Fibroblast of peridontal ligament (primary cell): ENCODE data around the gene SLC37A4.
"Not testable (repeated sequence)": the region's sequence is repeated elsewhere in the genome, so short reads cannot be mapped to it uniquely, and the experiment has no call there.

Experiments
- DNase-seq: peaks from one replicate; pipeline ENCODE4 v3.0.0-alpha.2; 2010; ENCODE audit errors: extremely low read depth

SLC37A4 gene

GRCh38 chr11:119041821-119042514 is 11.3 kb upstream of the SLC37A4 start:
- no peak for DNase-seq

GRCh38 chr11:119039471-119039870 is 8.8 kb upstream of the SLC37A4 start:
- not testable (repeated sequence) for DNase-seq

DNA sequence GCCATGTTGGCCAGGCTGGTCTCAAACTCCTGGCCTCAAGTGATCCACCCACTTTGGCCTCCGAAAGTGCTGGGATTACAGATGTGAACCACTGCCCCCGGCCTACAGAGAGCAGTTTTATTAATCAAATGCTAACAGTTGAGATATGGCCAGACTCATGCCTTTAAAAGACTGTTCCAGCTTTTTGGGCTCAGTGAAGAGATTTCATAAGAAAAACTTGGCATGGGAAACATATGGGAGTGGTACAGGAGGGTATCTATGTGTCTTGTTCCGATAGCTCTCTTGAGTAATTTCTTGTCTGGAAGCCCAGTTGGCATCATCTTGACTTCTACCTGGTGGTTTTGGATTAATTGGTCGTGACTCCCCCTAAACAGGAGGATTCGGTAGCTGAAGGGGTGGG is 8.2 kb upstream of the SLC37A4 start:
- DNase-seq: no peak

GRCh38 chr11:119034813-119035212 is 4.1 kb upstream of the SLC37A4 start:
- no peak for DNase-seq

- DNase-seq: not testable (repeated sequence)
Measured at GRCh38 chr11:119033421-119033820, 2.7 kb upstream of the SLC37A4 start.

DNA sequence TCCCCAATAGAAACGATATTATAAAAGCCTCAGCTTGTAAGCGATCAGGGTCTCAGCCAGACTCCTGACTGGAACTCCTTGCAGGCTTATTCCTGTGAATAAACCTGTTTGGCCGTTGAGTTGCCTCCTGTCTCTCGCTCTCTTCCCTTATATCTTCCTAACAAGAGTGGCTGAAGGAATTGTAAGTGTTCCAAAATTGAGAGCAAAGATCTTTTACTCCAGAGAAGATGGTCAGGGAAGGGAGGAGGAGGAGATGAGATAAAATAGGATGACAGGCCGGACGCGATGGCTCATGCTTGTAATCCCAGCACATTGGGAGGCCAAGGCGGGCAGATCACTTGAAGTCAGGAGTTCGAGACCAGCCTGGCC is 1.2 kb upstream of the SLC37A4 start:
- DNase-seq: no peak

DNA sequence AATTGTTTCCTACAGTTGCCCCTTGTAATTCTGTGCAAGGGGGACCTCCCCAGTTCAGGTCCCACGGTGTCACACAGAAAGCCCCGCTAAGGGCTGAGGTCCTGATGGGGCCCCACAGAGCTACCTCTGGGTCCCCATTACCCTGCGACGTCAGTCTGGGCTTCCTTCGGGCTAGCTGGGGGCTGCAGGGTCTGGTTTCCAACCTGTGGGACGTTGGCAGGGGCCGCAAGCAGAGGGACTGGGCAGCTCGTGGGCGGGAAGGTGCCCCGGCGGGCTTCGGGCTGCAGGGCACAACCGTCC is 698 bp downstream of the SLC37A4 start:
- DNase-seq: no peak

DNA sequence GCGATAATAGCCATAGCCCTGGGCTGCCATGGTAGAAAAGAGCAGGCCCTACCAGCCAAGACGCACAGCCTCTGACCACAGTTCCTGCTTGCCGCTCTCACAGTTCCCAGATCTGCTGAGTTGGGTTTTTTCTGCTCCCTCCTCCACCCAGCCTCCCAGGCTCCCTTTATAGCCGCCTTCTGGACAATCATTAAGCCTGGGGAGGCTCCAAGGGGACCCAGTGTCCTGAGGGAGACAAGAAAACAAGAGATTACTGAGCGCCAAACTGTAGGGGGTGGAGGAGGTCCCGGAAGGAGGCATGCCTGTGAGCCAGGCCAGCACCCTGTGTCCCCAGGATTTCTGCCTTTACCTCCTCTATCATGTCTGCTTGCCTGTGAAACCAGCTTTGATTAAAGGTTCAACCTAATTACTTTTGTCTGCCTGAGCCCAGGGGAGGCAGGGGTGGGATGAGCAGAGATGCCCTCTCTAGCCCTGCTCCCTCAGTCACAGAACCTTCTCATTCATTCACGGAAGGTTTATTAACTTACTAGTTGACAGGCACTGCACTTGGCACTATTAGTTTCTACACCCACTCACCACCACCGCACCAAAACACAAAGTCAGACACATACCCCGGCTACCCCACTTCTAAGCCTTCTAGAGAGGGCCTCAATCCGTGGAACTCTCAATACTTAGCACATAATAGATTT is 1.2 kb downstream of the SLC37A4 start:
- DNase-seq: peak; percentile 6

DNA sequence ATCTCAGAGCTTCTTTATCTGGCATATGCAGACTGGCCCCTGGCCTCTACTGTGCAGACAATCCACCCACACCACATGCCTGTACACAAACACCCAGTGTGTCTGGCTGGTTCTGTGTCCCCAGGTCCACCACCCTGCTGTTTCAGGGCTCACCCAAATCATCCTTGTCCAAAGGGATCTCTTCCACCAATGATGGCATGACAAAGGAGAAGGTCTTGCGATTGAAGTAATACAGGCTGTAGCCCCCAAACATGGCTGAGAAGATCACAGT is 1.7 kb downstream of the SLC37A4 start:
- no peak for DNase-seq

DNA sequence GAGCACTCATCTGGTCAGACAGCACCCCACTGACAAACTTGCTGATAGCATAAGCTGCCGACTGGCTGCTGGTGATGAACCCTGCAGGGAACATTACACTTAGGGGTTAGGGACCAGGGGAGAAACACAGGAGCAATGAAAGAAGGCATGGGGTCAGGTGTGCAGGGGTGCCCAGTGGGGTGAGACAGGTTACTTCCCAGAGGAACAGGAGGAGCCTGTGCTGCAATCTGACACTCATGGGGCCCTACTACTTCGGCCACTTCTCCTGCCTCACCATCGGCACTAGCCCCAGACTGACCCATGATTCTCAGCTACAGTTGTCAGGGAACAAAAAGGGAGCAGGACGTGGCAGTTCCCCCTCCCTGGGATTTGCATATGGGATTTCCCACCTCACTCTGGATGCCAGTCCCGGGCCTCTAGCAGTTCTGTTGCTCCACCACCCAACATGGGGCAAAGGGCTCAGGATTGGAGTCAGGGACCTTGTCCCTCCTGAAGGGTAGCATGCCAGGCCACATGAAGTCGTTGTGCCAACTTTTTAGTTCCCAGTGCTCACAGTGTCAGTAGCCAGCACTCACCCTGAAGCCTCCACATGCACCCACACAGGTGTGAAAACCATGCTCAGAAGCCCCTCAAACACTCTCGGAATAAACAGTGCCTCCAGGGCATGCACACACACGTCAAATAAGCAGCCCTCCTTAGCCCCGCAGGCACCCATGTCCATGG is 2.2 kb downstream of the SLC37A4 start:
- no peak for DNase-seq

- DNase-seq: no peak
Measured at GRCh38 chr11:119027561-119028345, 2.9 kb downstream of the SLC37A4 start.

- DNase-seq: no peak
Measured at GRCh38 chr11:119026970-119027369, 3.7 kb downstream of the SLC37A4 start.

- DNase-seq: no peak
Measured at GRCh38 chr11:119025978-119026766, 4.5 kb downstream of the SLC37A4 start.

DNA sequence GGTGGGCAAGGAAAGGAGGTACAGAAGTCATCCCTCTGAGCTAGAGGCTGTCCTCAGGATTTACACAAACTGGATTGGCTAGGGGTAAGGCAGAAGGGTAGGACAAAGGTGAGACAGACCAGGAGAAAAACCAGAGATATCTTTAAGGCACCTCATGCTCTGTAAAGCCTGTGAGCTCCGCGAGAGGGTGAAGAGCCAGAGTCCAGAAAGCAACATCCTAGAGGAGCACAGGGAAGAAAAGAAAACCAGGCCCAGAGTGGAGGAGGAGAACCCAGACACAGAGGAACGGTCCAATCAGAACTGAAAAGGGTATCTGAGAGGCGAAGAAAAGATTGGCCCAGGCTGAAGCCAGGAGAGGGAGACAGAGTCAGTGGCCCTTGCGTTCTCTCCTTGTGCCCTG is 5.1 kb downstream of the SLC37A4 start:
- no peak for DNase-seq

- no peak for DNase-seq
Measured at GRCh38 chr11:119025099-119025473, 5.6 kb downstream of the SLC37A4 start.

GRCh38 chr11:119024430-119025098 is 6.1 kb downstream of the SLC37A4 start:
- DNase-seq: no peak

DNA sequence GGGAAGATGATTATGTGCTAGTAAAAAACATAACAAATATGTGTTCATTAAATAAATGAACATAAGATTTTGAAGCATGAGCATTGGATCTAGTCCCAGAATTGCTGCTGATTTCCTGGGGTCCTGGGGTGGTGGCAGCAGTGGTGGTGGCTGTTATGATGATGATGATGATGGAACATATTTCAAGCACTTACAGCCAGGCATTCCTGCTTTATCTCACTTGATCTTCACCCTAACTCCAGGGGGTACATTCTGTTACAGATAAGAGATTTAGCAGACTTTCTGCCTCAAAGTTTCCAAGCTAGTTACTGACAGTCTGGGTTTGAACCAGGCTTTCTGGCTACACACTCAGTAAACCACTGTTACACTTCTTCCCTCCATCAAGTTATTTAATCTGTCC is 6.9 kb downstream of the SLC37A4 start:
- no peak for DNase-seq

- DNase-seq: no peak
Measured at GRCh38 chr11:119021631-119022030, 9.0 kb downstream of the SLC37A4 start.

GRCh38 chr11:119019996-119020395 is 10.7 kb downstream of the SLC37A4 start:
- DNase-seq: no peak

- peak; percentile 94 for DNase-seq
Measured at GRCh38 chr11:119018074-119018938, 12.4 kb downstream of the SLC37A4 start, which contains the start of the genes RPS25 and TRAPPC4. Gene RPS25, minus strand, starts transcription at chr11:119018343. Its CDS starts 59 bp downstream, at chr11:119018284. Gene TRAPPC4, plus strand, starts transcription at chr11:119018766. Its CDS starts 30 bp downstream, at chr11:119018796.
